Common myeloid progenitor, CD34-positive (primary cell): Measurements from ENCODE around the gene DHRS12.
A peak's percentile ranks its signal among the peaks of the same experiment; 100 is the strongest.

ENCODE experiments used
- CTCF ChIA-PET: fragments of 350-600 bp; sonication (Branson Sonifier 250); formaldehyde crosslinking; loops from one replicate; lab custom pipeline; 2021; ENCODE audit warnings: antibody characterized with exemption; lab: Charles Lee
- POLR2A ChIA-PET: fragments of 350-600 bp; sonication (Branson Sonifier 250); formaldehyde crosslinking; loops from one replicate; lab custom pipeline; 2021; ENCODE audit warnings: antibody characterized with exemption; lab: Charles Lee
- DNase-seq, 3 donors: peaks; one replicate each; pipeline versions ENCODE4 v3.0.0 to v3.0.0-alpha.2; 2013
- H3K27ac ChIP-seq, 2 experiments: 1 replicate in 1 of 2; 2 replicates in 1 of 2; pipeline ENCODE4 v1.7.0; 2013; ENCODE audit warnings: inconsistent platforms in 2 of 2, low read length in 2 of 2, mild to moderate bottlenecking in 2 of 2, low read depth in 1 of 2, moderate library complexity in 1 of 2; ENCODE audit not compliant: severe bottlenecking in 2 of 2, insufficient read depth in 1 of 2, poor library complexity in 1 of 2
- H3K27me3 ChIP-seq, 5 experiments: replicated peaks in 2 of 5; 1 replicate in 3 of 5; 2 replicates in 2 of 5; pipeline versions ENCODE4 v1.6.1 to v1.7.0; 2013; ENCODE audit warnings: low read length in 4 of 5, mild to moderate bottlenecking in 2 of 5, moderate library complexity in 2 of 5, inconsistent platforms in 1 of 5; ENCODE audit not compliant: insufficient read depth in 5 of 5, control insufficient read depth in 4 of 5
- H3K36me3 ChIP-seq, 4 experiments: 1 replicate in 2 of 4; 2 replicates in 2 of 4; pipeline versions ENCODE4 v1.6.1 to v1.7.0; 2013; ENCODE audit warnings: low read length in 3 of 4, control low read depth in 1 of 4, mild to moderate bottlenecking in 1 of 4; ENCODE audit not compliant: control insufficient read depth in 4 of 4, insufficient read depth in 4 of 4
- H3K4me1 ChIP-seq, 4 experiments: 1 replicate in 3 of 4; 2 replicates in 1 of 4; pipeline versions ENCODE4 v1.6.1 to v1.7.1; 2013; ENCODE audit warnings: low read length in 3 of 4, mild to moderate bottlenecking in 3 of 4, control low read depth in 1 of 4, inconsistent platforms in 1 of 4, moderate library complexity in 1 of 4; ENCODE audit not compliant: control insufficient read depth in 4 of 4, insufficient read depth in 4 of 4; ENCODE audit errors: control extremely low read depth in 1 of 4
- H3K4me3 ChIP-seq, 7 experiments: 1 replicate in 4 of 7; 2 replicates in 3 of 7; pipeline versions ENCODE4 v1.5.1 to v1.7.0; 2013; ENCODE audit warnings: mild to moderate bottlenecking in 7 of 7, low read length in 6 of 7, moderate library complexity in 6 of 7, inconsistent platforms in 2 of 7, low read depth in 2 of 7, control low read depth in 1 of 7; ENCODE audit not compliant: insufficient read depth in 4 of 7, control insufficient read depth in 1 of 7; ENCODE audit errors: extremely low read depth in 1 of 7
- H3K9me3 ChIP-seq, 5 experiments: 1 replicate in 4 of 5; 2 replicates in 1 of 5; pipeline versions ENCODE4 v1.6.1 to v1.7.1; 2013; ENCODE audit warnings: low read length in 4 of 5, mild to moderate bottlenecking in 2 of 5, inconsistent platforms in 1 of 5, low read depth in 1 of 5, moderate library complexity in 1 of 5; ENCODE audit not compliant: control insufficient read depth in 4 of 5, insufficient read depth in 2 of 5; ENCODE audit errors: control extremely low read depth in 1 of 5
- WGBS: methylation state at CpG from one replicate; pipeline ENCODE4 v1.1.5; 2013; ENCODE audit not compliant: insufficient coverage; 5-methylcytosine and 5-hydroxymethylcytosine counted together

DHRS12 gene

GRCh38 chr13:51765142-51765515 is 38.8 kb downstream of the DHRS12 start:
- Histone ChIP-seq H3K9me3 (no peaks in the 10 kb centered on the region), H3K4me1 (peaks cover 0 to 17% (median 15%) of the 10 kb centered on the region in 4 experiments), H3K4me3 (peak overlapping the region in 5 of 7 experiments; percentile 13 to 60 (median 46)), H3K27me3 (no peaks in the 10 kb centered on the region), H3K36me3 (peaks cover 6 to 48% (median 25%) of the 10 kb centered on the region in 4 experiments), H3K27ac (peak overlapping the region; percentile 41 to 62)
- WGBS = 42% methylated on average over 2 of the region's 4 CpGs
- peak in 2 of 3 donors; percentile 5 to 28 for DNase-seq
- ChIA-PET POLR2A (interaction anchor here (1.6 kb wide), 1 partner anchor 35 kb away, joined by 3 read pairs; no protein-coding TSS in a partner anchor), CTCF (interaction anchor here (1.1 to 5.3 kb wide), 4 partner anchors 16 to 314 kb away, joined by 3 to 29 read pairs (median 7); no protein-coding TSS in a partner anchor)

GRCh38 chr13:51764184-51765141 is 39.5 kb downstream of the DHRS12 start:
- peaks cover 0 to 17% (median 15%) of the 10 kb centered on the region in 4 experiments for H3K4me1 ChIP-seq
- H3K9me3 ChIP-seq = no peaks in the 10 kb centered on the region
- no peaks in the 10 kb centered on the region for H3K27me3 ChIP-seq
- H3K27ac ChIP-seq = peak overlapping the region; percentile 41 to 45
- CTCF ChIA-PET = interaction anchor here (0.7 to 5.3 kb wide), 10 partner anchors 17 to 336 kb away, joined by 3 to 29 read pairs (median 3); no protein-coding TSS in a partner anchor
- peak overlapping the region in 5 of 7 experiments; percentile 13 to 60 (median 46) for H3K4me3 ChIP-seq
- WGBS = 27% methylated on average over 7 of the region's 12 CpGs
- peak; percentile 18 to 82 (median 81) for DNase-seq
- POLR2A ChIA-PET = interaction anchor here (0.8 to 1.6 kb wide), 2 partner anchors 36 to 179 kb away, joined by 3 read pairs; no protein-coding TSS in a partner anchor
- H3K36me3 ChIP-seq = peaks cover 8 to 55% (median 29%) of the 10 kb centered on the region in 4 experiments

GRCh38 chr13:51763486-51763885 is 40.5 kb downstream of the DHRS12 start:
- H3K27ac ChIP-seq = peak overlapping the region in 1 of 2 experiments; percentile 22
- POLR2A ChIA-PET = interaction anchor here (1.6 kb wide), 1 partner anchor 37 kb away, joined by 3 read pairs; no protein-coding TSS in a partner anchor
- H3K27me3 ChIP-seq = no peaks in the 10 kb centered on the region
- WGBS = 100% methylated on average over 1 of the region's 2 CpGs
- no peak for DNase-seq
- H3K9me3 ChIP-seq = no peaks in the 10 kb centered on the region
- H3K36me3 ChIP-seq = peaks cover 8 to 65% (median 37%) of the 10 kb centered on the region in 4 experiments
- H3K4me1 ChIP-seq = peaks cover 0 to 17% (median 15%) of the 10 kb centered on the region in 4 experiments
- H3K4me3 ChIP-seq = no peak overlapping the region
- CTCF ChIA-PET = interaction anchor here (0.7 to 5.3 kb wide), 8 partner anchors 10 to 335 kb away, joined by 3 to 29 read pairs (median 3); no protein-coding TSS in a partner anchor

GRCh38 chr13:51761643-51762350 is 42.2 kb downstream of the DHRS12 start:
- DNase-seq = no peak
- POLR2A ChIA-PET = interaction anchor here (0.6 kb wide), 1 partner anchor 123 kb away, joined by 3 read pairs; no protein-coding TSS in a partner anchor
- Histone ChIP-seq H3K36me3 (peaks cover 13 to 67% (median 39%) of the 10 kb centered on the region in 4 experiments), H3K27ac (no peak overlapping the region), H3K4me3 (no peak overlapping the region), H3K9me3 (no peaks in the 10 kb centered on the region), H3K27me3 (no peaks in the 10 kb centered on the region), H3K4me1 (peaks cover 0 to 17% (median 15%) of the 10 kb centered on the region in 4 experiments)
- CTCF ChIA-PET = interaction anchor here (0.7 to 5.3 kb wide), 3 partner anchors 26 to 317 kb away, joined by 3 to 29 read pairs (median 3); no protein-coding TSS in a partner anchor
- 98% methylated on average over 11 of the region's 16 CpGs for WGBS

- ChIA-PET CTCF (interaction anchor here (0.7 to 5.3 kb wide), 2 partner anchors 17 to 35 kb away, joined by 3 to 29 read pairs; no protein-coding TSS in a partner anchor), POLR2A (no interaction called here)
- no peak overlapping the region for H3K27ac ChIP-seq
- no peak for DNase-seq
- no peaks in the 10 kb centered on the region for H3K9me3 ChIP-seq
- H3K4me1 ChIP-seq = peaks cover 0 to 17% (median 15%) of the 10 kb centered on the region in 4 experiments
- H3K4me3 ChIP-seq = no peak overlapping the region
- WGBS = 97% methylated on average over 11 of the region's 12 CpGs
- no peaks in the 10 kb centered on the region for H3K27me3 ChIP-seq
- peaks cover 20 to 73% (median 48%) of the 10 kb centered on the region in 4 experiments for H3K36me3 ChIP-seq
These were observed 43.4 kb downstream of the DHRS12 start for GRCh38 chr13:51760592-51760991.

GRCh38 chr13:51759240-51759639 is 44.7 kb downstream of the DHRS12 start:
- no peaks in the 10 kb centered on the region for H3K9me3 ChIP-seq
- ChIA-PET POLR2A (interaction anchor here (0.7 to 1.0 kb wide), 2 partner anchors 15 to 41 kb away, joined by 3 read pairs; no protein-coding TSS in a partner anchor), CTCF (interaction anchor here (0.9 to 2.7 kb wide), 5 partner anchors 18 to 316 kb away, joined by 3 to 17 read pairs (median 3); no protein-coding TSS in a partner anchor)
- peaks cover 24 to 77% (median 53%) of the 10 kb centered on the region in 4 experiments for H3K36me3 ChIP-seq
- no peak for DNase-seq
- H3K27me3 ChIP-seq = no peaks in the 10 kb centered on the region
- WGBS = 96% methylated on average over 5 of the region's 5 CpGs
- H3K27ac ChIP-seq = no peak overlapping the region
- peaks cover 0 to 4% (median 3%) of the 10 kb centered on the region in 4 experiments for H3K4me1 ChIP-seq
- no peak overlapping the region for H3K4me3 ChIP-seq
